HepG2 (cell line): ENCODE results near the gene MPZ. TPM values are rescaled to one million over a fixed set of nuclear protein-coding genes. Genes with fewer than 3 reads are reported as not detected.

Experiments used
- ARNT ChIP-seq: fragments of 450-650 bp; IDR thresholded peaks from 2 replicates; pipeline ENCODE4 v1.6.1; 2017
- GFI1 ChIP-seq: sonication (generic); formaldehyde crosslinking; IDR thresholded peaks from 2 replicates; pipeline ENCODE4 v1.5.0; 2020; ENCODE audit warnings: missing genetic modification reagents, mild to moderate bottlenecking, borderline replicate concordance
- HNRNPUL1 ChIP-seq: fragments of 200-400 bp; formaldehyde crosslinking; IDR thresholded peaks from 2 replicates; pipeline ENCODE4 v1.6.1; 2017; ENCODE audit warnings: low read depth, mild to moderate bottlenecking, low read length, moderate library complexity
- MXI1 ChIP-seq: IDR thresholded peaks from 3 replicates; pipeline ENCODE4 v1.6.1; 2012; ENCODE audit warnings: low read depth, low read length, inconsistent platforms, borderline replicate concordance
- NR2F1 ChIP-seq, 2 experiments: fragments of 450-650 bp in 1 of 2; formaldehyde crosslinking in 1 of 2; IDR thresholded peaks; 2 replicates each; pipeline versions ENCODE4 v1.5.0 to v1.6.1; 2016 to 2020; ENCODE audit warnings: mild to moderate bottlenecking in 1 of 2, missing compliant biosample characterization in 1 of 2, missing genetic modification reagents in 1 of 2, moderate library complexity in 1 of 2
- NR3C1 ChIP-seq: sonication (generic); formaldehyde crosslinking; IDR thresholded peaks from 2 replicates; pipeline ENCODE4 v1.4.0; 2020; ENCODE audit warnings: missing genetic modification reagents
- SETDB1 ChIP-seq: sonication (generic); formaldehyde crosslinking; IDR thresholded peaks from 2 replicates; pipeline ENCODE4 v1.5.1; 2020; ENCODE audit warnings: missing genetic modification reagents, mild to moderate bottlenecking, borderline replicate concordance
- SOX5 ChIP-seq: IDR thresholded peaks from 2 replicates; pipeline ENCODE4 v1.6.1; 2016; ENCODE audit warnings: borderline replicate concordance
- ZNF44 ChIP-seq: sonication (generic); formaldehyde crosslinking; IDR thresholded peaks from 2 replicates; pipeline ENCODE4 v1.5.1; 2020; ENCODE audit warnings: mild to moderate bottlenecking, missing genetic modification reagents
- polyA plus RNA-seq, 8 experiments: library from polyadenylated mRNA; depleted of rRNA in 3 of 8; stranded (reverse) in 7 of 8; unstranded in 1 of 8; fragments of >200 nt; fragmentation: Illumina TruSeq in 4 of 8; extraction: Trizol in 4 of 8; gene quantifications; 2 replicates each; pipeline versions ENCODE4 v1.2.1 to v1.2.3, GENCODE V29; 2011 to 2016; ENCODE audit warnings: low read depth in 4 of 8, missing spikeins in 1 of 8, mixed read lengths in 1 of 8; ENCODE audit not compliant: insufficient read depth in 1 of 8
- total RNA-seq, 5 experiments: library from RNA; depleted of rRNA; stranded (reverse); fragments of >200 nt; fragmentation: Illumina TruSeq; extraction: Trizol; gene quantifications; 2 replicates each; pipeline ENCODE4 v1.2.3, GENCODE V29; 2016; ENCODE audit warnings: low read depth in 1 of 5
- TF ChIP-seq, protein P1 (sequence below): sonication (generic); formaldehyde crosslinking; IDR thresholded peaks from 2 replicates; pipeline ENCODE4 v1.5.1; 2020; ENCODE audit warnings: missing genetic modification reagents, mild to moderate bottlenecking, borderline replicate concordance
- TF ChIP-seq, protein P2 (sequence below): sonication (generic); formaldehyde crosslinking; IDR thresholded peaks from 2 replicates; pipeline ENCODE4 v1.8.1; 2023; ENCODE audit warnings: missing genetic modification reagents, mild to moderate bottlenecking, borderline replicate concordance
- TF ChIP-seq, protein P3 (sequence below), 2 experiments: fragments of 450-650 bp in 1 of 2; sonication (generic) in 1 of 2; formaldehyde crosslinking in 1 of 2; IDR thresholded peaks; 2 replicates each; pipeline versions ENCODE4 v1.6.1 to v1.8.0; 2016 to 2022; ENCODE audit warnings: antibody characterized with exemption in 1 of 2, mild to moderate bottlenecking in 1 of 2, missing genetic modification reagents in 1 of 2
- TF ChIP-seq, protein P4 (sequence below): sonication (generic); formaldehyde crosslinking; IDR thresholded peaks from 2 replicates; pipeline ENCODE4 v1.4.0; 2020; ENCODE audit warnings: mild to moderate bottlenecking, missing genetic modification reagents

Gene MPZ
- total and polyA plus RNA-seq, 2 of the 13 experiments (the other 11 are each of a cell fraction or from before 2014, with no cell fraction given) = 18.3 to 24.6 TPM

DNA sequence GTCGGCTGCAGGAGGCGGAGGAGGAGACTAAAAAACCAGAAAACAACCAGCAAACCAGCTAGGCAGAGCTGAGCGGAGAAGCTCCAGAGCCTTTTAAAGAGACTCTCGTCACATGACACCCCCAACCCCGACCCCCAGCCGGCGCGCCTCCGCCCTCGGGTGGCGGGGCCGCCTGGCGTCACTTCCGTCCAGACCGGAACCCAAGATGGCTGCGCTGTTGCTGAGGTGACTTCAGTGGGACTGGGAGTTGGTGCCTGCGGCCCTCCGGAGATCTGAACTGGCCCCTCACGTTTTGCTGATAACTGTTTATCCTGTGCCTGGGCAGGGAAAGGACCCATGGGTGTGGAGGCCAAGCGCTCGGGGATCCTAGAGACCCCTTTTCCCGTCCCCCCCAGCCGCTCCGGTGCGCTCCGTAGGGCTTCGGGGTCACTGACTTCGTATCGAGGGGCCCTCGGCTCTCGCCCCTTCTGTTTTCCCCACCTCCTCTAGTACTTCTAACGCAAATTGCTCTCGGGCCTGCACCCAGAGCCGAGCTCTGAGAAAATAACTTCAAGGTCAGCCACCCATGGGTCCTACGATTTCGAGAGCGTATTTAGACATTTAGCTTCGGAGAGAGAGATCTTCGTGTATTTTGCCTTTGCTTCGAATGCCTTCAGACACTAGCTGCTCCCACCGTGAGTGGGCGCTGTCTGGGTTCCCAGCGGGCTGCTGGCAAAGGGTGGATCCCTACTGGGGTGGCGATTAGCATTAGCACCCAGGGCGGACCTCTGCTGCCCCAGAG is 4.6 kb upstream of the MPZ start, which contains the start of gene SDHC (continued):
- TF ChIP-seq, protein P1, sequence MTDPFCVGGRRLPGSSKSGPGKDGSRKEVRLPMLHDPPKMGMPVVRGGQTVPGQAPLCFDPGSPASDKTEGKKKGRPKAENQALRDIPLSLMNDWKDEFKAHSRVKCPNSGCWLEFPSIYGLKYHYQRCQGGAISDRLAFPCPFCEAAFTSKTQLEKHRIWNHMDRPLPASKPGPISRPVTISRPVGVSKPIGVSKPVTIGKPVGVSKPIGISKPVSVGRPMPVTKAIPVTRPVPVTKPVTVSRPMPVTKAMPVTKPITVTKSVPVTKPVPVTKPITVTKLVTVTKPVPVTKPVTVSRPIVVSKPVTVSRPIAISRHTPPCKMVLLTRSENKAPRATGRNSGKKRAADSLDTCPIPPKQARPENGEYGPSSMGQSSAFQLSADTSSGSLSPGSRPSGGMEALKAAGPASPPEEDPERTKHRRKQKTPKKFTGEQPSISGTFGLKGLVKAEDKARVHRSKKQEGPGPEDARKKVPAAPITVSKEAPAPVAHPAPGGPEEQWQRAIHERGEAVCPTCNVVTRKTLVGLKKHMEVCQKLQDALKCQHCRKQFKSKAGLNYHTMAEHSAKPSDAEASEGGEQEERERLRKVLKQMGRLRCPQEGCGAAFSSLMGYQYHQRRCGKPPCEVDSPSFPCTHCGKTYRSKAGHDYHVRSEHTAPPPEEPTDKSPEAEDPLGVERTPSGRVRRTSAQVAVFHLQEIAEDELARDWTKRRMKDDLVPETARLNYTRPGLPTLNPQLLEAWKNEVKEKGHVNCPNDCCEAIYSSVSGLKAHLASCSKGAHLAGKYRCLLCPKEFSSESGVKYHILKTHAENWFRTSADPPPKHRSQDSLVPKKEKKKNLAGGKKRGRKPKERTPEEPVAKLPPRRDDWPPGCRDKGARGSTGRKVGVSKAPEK (CRISPR knock-in tag) = no peak
- TF ChIP-seq, protein P2, sequence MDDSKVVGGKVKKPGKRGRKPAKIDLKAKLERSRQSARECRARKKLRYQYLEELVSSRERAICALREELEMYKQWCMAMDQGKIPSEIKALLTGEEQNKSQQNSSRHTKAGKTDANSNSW = no peak
- no peak for TF ChIP-seq ZNF44 (CRISPR knock-in tag)
- TF ChIP-seq HNRNPUL1 = no peak
- TF ChIP-seq, protein P3, sequence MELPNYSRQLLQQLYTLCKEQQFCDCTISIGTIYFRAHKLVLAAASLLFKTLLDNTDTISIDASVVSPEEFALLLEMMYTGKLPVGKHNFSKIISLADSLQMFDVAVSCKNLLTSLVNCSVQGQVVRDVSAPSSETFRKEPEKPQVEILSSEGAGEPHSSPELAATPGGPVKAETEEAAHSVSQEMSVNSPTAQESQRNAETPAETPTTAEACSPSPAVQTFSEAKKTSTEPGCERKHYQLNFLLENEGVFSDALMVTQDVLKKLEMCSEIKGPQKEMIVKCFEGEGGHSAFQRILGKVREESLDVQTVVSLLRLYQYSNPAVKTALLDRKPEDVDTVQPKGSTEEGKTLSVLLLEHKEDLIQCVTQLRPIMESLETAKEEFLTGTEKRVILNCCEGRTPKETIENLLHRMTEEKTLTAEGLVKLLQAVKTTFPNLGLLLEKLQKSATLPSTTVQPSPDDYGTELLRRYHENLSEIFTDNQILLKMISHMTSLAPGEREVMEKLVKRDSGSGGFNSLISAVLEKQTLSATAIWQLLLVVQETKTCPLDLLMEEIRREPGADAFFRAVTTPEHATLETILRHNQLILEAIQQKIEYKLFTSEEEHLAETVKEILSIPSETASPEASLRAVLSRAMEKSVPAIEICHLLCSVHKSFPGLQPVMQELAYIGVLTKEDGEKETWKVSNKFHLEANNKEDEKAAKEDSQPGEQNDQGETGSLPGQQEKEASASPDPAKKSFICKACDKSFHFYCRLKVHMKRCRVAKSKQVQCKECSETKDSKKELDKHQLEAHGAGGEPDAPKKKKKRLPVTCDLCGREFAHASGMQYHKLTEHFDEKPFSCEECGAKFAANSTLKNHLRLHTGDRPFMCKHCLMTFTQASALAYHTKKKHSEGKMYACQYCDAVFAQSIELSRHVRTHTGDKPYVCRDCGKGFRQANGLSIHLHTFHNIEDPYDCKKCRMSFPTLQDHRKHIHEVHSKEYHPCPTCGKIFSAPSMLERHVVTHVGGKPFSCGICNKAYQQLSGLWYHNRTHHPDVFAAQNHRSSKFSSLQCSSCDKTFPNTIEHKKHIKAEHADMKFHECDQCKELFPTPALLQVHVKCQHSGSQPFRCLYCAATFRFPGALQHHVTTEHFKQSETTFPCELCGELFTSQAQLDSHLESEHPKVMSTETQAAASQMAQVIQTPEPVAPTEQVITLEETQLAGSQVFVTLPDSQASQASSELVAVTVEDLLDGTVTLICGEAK (IDR thresholded peaks at IDR 0.05) = no peak; the same call in 1 of the 2 replicates
- TF ChIP-seq, protein P3 (CRISPR knock-in tag; IDR thresholded peaks at IDR 0.05) = no peak
- TF ChIP-seq SETDB1 (CRISPR knock-in tag) = no peak
- TF ChIP-seq NR2F1 (CRISPR knock-in tag; IDR thresholded peaks at IDR 0.05) = peak in 1 of 2 experiments; percentile 21; a peak in 1 of 4 replicates
- TF ChIP-seq, protein P4, sequence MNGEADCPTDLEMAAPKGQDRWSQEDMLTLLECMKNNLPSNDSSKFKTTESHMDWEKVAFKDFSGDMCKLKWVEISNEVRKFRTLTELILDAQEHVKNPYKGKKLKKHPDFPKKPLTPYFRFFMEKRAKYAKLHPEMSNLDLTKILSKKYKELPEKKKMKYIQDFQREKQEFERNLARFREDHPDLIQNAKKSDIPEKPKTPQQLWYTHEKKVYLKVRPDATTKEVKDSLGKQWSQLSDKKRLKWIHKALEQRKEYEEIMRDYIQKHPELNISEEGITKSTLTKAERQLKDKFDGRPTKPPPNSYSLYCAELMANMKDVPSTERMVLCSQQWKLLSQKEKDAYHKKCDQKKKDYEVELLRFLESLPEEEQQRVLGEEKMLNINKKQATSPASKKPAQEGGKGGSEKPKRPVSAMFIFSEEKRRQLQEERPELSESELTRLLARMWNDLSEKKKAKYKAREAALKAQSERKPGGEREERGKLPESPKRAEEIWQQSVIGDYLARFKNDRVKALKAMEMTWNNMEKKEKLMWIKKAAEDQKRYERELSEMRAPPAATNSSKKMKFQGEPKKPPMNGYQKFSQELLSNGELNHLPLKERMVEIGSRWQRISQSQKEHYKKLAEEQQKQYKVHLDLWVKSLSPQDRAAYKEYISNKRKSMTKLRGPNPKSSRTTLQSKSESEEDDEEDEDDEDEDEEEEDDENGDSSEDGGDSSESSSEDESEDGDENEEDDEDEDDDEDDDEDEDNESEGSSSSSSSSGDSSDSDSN (CRISPR knock-in tag) = peak; percentile 69; the same call in 1 of the 2 replicates
- TF ChIP-seq ARNT = no peak
- no peak for TF ChIP-seq GFI1 (CRISPR knock-in tag)
- peak; percentile 36; the same call in 1 of the 3 replicates for TF ChIP-seq MXI1
- TF ChIP-seq NR3C1 (CRISPR knock-in tag) = no peak
- TF ChIP-seq SOX5 (CRISPR knock-in tag) = peak; percentile 44; the same call in 1 of the 2 replicates
